Measurements from ENCODE around the gene TPST2.

TPST2 gene

GRCh38 chr22:26589845-26590736 lies at the start of gene TPST2:
Gene TPST2, minus strand, starts transcription at chr22:26590132. Its CDS starts 48,502 bp downstream, at chr22:26541630.
- Histone ChIP-seq H3K9ac (ENCODE audit: low read depth in 1 of 2, low read length in 2 of 2) (peak within 1 kb of the TSS; percentile 79 to 80), H3K36me3 (ENCODE audit: control insufficient read depth in 1 of 2, insufficient read depth in 2 of 2, low read length in 2 of 2) (no peaks in the 10 kb centered on the region)

GRCh38 chr22:26636296-26636695 lies 46.4 kb upstream of the TPST2 start:
- Histone ChIP-seq H3K4me1 (ENCODE audit: control insufficient read depth in 1 of 2, insufficient read depth in 2 of 2, low read length in 2 of 2) (peaks cover 0 to 8% of the 10 kb centered on the region in 2 donors), H3K9me3 (ENCODE audit: control insufficient read depth in 1 of 2, low read length in 2 of 2) (no peaks in the 10 kb centered on the region), H3K27ac (ENCODE audit: low read depth, low read length) (no peak overlapping the region), H3K27me3 (ENCODE audit: control insufficient read depth in 1 of 2, insufficient read depth in 2 of 2, low read length in 2 of 2) (no peaks in the 10 kb centered on the region), H3K36me3 (ENCODE audit: control insufficient read depth in 1 of 2, insufficient read depth in 2 of 2, low read length in 2 of 2) (no peaks in the 10 kb centered on the region), H3K9ac (ENCODE audit: low read depth in 1 of 2, low read length in 2 of 2) (no peak overlapping the region), H3K4me3 (ENCODE audit: low read depth in 1 of 2, low read length in 2 of 2) (no peak overlapping the region)

More at GRCh38 chr22:26589845-26590736, at the start of gene TPST2:
- Histone ChIP-seq H3K4me1 (ENCODE audit: control insufficient read depth in 1 of 2, insufficient read depth in 2 of 2, low read length in 2 of 2) (peaks cover 40 to 48% of the 10 kb centered on the region in 2 donors), H3K27ac (ENCODE audit: low read depth, low read length) (peak within 1 kb of the TSS; percentile 73), H3K27me3 (ENCODE audit: control insufficient read depth in 1 of 2, insufficient read depth in 2 of 2, low read length in 2 of 2) (no peaks in the 10 kb centered on the region), H3K4me3 (ENCODE audit: low read depth in 1 of 2, low read length in 2 of 2) (peak within 1 kb of the TSS; percentile 79 to 87), H3K9me3 (ENCODE audit: control insufficient read depth in 1 of 2, low read length in 2 of 2) (no peaks in the 10 kb centered on the region)

- Histone ChIP-seq H3K4me1 (ENCODE audit: control insufficient read depth in 1 of 2, insufficient read depth in 2 of 2, low read length in 2 of 2) (peaks cover 0 to 8% of the 10 kb centered on the region in 2 donors), H3K9ac (ENCODE audit: low read depth in 1 of 2, low read length in 2 of 2) (no peak overlapping the region), H3K27ac (ENCODE audit: low read depth, low read length) (no peak overlapping the region), H3K36me3 (ENCODE audit: control insufficient read depth in 1 of 2, insufficient read depth in 2 of 2, low read length in 2 of 2) (no peaks in the 10 kb centered on the region), H3K27me3 (ENCODE audit: control insufficient read depth in 1 of 2, insufficient read depth in 2 of 2, low read length in 2 of 2) (no peaks in the 10 kb centered on the region), H3K4me3 (ENCODE audit: low read depth in 1 of 2, low read length in 2 of 2) (no peak overlapping the region), H3K9me3 (ENCODE audit: control insufficient read depth in 1 of 2, low read length in 2 of 2) (no peaks in the 10 kb centered on the region)
These were observed 45.2 kb upstream of the TPST2 start for GRCh38 chr22:26635117-26635516.

- no peaks in the 10 kb centered on the region for H3K9me3 ChIP-seq (ENCODE audit: control insufficient read depth in 1 of 2, low read length in 2 of 2)
These were observed 44.3 kb upstream of the TPST2 start for GRCh38 chr22:26634189-26634588.

GRCh38 chr22:26632422-26633155 lies 42.7 kb upstream of the TPST2 start:
- Histone ChIP-seq H3K9ac (ENCODE audit: low read depth in 1 of 2, low read length in 2 of 2) (no peak overlapping the region), H3K4me1 (ENCODE audit: control insufficient read depth in 1 of 2, insufficient read depth in 2 of 2, low read length in 2 of 2) (peaks cover 9 to 21% of the 10 kb centered on the region in 2 donors), H3K27ac (ENCODE audit: low read depth, low read length) (no peak overlapping the region), H3K4me3 (ENCODE audit: low read depth in 1 of 2, low read length in 2 of 2) (no peak overlapping the region), H3K27me3 (ENCODE audit: control insufficient read depth in 1 of 2, insufficient read depth in 2 of 2, low read length in 2 of 2) (no peaks in the 10 kb centered on the region), H3K36me3 (ENCODE audit: control insufficient read depth in 1 of 2, insufficient read depth in 2 of 2, low read length in 2 of 2) (no peaks in the 10 kb centered on the region), H3K9me3 (ENCODE audit: control insufficient read depth in 1 of 2, low read length in 2 of 2) (no peaks in the 10 kb centered on the region)

More at GRCh38 chr22:26634189-26634588, 44.3 kb upstream of the TPST2 start:
- Histone ChIP-seq H3K9ac (ENCODE audit: low read depth in 1 of 2, low read length in 2 of 2) (no peak overlapping the region), H3K4me1 (ENCODE audit: control insufficient read depth in 1 of 2, insufficient read depth in 2 of 2, low read length in 2 of 2) (peaks cover 3 to 9% of the 10 kb centered on the region in 2 donors), H3K36me3 (ENCODE audit: control insufficient read depth in 1 of 2, insufficient read depth in 2 of 2, low read length in 2 of 2) (no peaks in the 10 kb centered on the region), H3K27ac (ENCODE audit: low read depth, low read length) (no peak overlapping the region), H3K4me3 (ENCODE audit: low read depth in 1 of 2, low read length in 2 of 2) (no peak overlapping the region), H3K27me3 (ENCODE audit: control insufficient read depth in 1 of 2, insufficient read depth in 2 of 2, low read length in 2 of 2) (no peaks in the 10 kb centered on the region)

- no peaks in the 10 kb centered on the region for H3K36me3 ChIP-seq (ENCODE audit: control insufficient read depth in 1 of 2, insufficient read depth in 2 of 2, low read length in 2 of 2)
- no peaks in the 10 kb centered on the region for H3K9me3 ChIP-seq (ENCODE audit: control insufficient read depth in 1 of 2, low read length in 2 of 2)
- H3K27me3 ChIP-seq (ENCODE audit: control insufficient read depth in 1 of 2, insufficient read depth in 2 of 2, low read length in 2 of 2) = no peaks in the 10 kb centered on the region
- H3K9ac ChIP-seq (ENCODE audit: low read depth in 1 of 2, low read length in 2 of 2) = no peak overlapping the region
- H3K4me1 ChIP-seq (ENCODE audit: control insufficient read depth in 1 of 2, insufficient read depth in 2 of 2, low read length in 2 of 2) = peaks cover 9 to 21% of the 10 kb centered on the region in 2 donors
- no peak overlapping the region for H3K4me3 ChIP-seq (ENCODE audit: low read depth in 1 of 2, low read length in 2 of 2)
- H3K27ac ChIP-seq (ENCODE audit: low read depth, low read length) = no peak overlapping the region
These were observed 41.4 kb upstream of the TPST2 start for GRCh38 chr22:26631282-26631681.

- H3K4me3 ChIP-seq (ENCODE audit: low read depth in 1 of 2, low read length in 2 of 2) = no peak overlapping the region
- H3K36me3 ChIP-seq (ENCODE audit: control insufficient read depth in 1 of 2, insufficient read depth in 2 of 2, low read length in 2 of 2) = no peaks in the 10 kb centered on the region
- no peaks in the 10 kb centered on the region for H3K27me3 ChIP-seq (ENCODE audit: control insufficient read depth in 1 of 2, insufficient read depth in 2 of 2, low read length in 2 of 2)
- H3K9ac ChIP-seq (ENCODE audit: low read depth in 1 of 2, low read length in 2 of 2) = no peak overlapping the region
- peaks cover 9 to 21% of the 10 kb centered on the region in 2 donors for H3K4me1 ChIP-seq (ENCODE audit: control insufficient read depth in 1 of 2, insufficient read depth in 2 of 2, low read length in 2 of 2)
- H3K9me3 ChIP-seq (ENCODE audit: control insufficient read depth in 1 of 2, low read length in 2 of 2) = no peaks in the 10 kb centered on the region
- no peak overlapping the region for H3K27ac ChIP-seq (ENCODE audit: low read depth, low read length)
These were observed 40.2 kb upstream of the TPST2 start for GRCh38 chr22:26629988-26630761.

GRCh38 chr22:26624803-26625202 lies 34.9 kb upstream of the TPST2 start:
- Histone ChIP-seq H3K4me3 (ENCODE audit: low read depth in 1 of 2, low read length in 2 of 2) (no peak overlapping the region), H3K9ac (ENCODE audit: low read depth in 1 of 2, low read length in 2 of 2) (no peak overlapping the region), H3K9me3 (ENCODE audit: control insufficient read depth in 1 of 2, low read length in 2 of 2) (no peaks in the 10 kb centered on the region), H3K27ac (ENCODE audit: low read depth, low read length) (no peak overlapping the region), H3K27me3 (ENCODE audit: control insufficient read depth in 1 of 2, insufficient read depth in 2 of 2, low read length in 2 of 2) (no peaks in the 10 kb centered on the region), H3K4me1 (ENCODE audit: control insufficient read depth in 1 of 2, insufficient read depth in 2 of 2, low read length in 2 of 2) (peaks cover 9 to 13% of the 10 kb centered on the region in 2 donors), H3K36me3 (ENCODE audit: control insufficient read depth in 1 of 2, insufficient read depth in 2 of 2, low read length in 2 of 2) (no peaks in the 10 kb centered on the region)

GRCh38 chr22:26623984-26624383 lies 34.1 kb upstream of the TPST2 start:
- Histone ChIP-seq H3K9me3 (ENCODE audit: control insufficient read depth in 1 of 2, low read length in 2 of 2) (no peaks in the 10 kb centered on the region), H3K4me3 (ENCODE audit: low read depth in 1 of 2, low read length in 2 of 2) (no peak overlapping the region), H3K27ac (ENCODE audit: low read depth, low read length) (no peak overlapping the region), H3K27me3 (ENCODE audit: control insufficient read depth in 1 of 2, insufficient read depth in 2 of 2, low read length in 2 of 2) (no peaks in the 10 kb centered on the region), H3K4me1 (ENCODE audit: control insufficient read depth in 1 of 2, insufficient read depth in 2 of 2, low read length in 2 of 2) (peaks cover 5 to 9% of the 10 kb centered on the region in 2 donors), H3K36me3 (ENCODE audit: control insufficient read depth in 1 of 2, insufficient read depth in 2 of 2, low read length in 2 of 2) (no peaks in the 10 kb centered on the region), H3K9ac (ENCODE audit: low read depth in 1 of 2, low read length in 2 of 2) (no peak overlapping the region)

Measured in duodenal mucosa (tissue), 2 donors.